Stimulated activated CD4-positive, alpha-beta T cell treated with anti-CD3 and anti-CD28 coated beads, Interleukin-15, amount 100 ng/mL, for 1 hour (primary cell): Measurements from ENCODE around the gene ADORA2A.

Experiments
- DNase-seq, 2 donors: peaks; one replicate each; pipeline ENCODE4 v3.0.0-alpha.2; 2020; ENCODE audit warnings: low read depth in 1 of 2, low spot score in 1 of 2

Gene ADORA2A

GRCh38 chr22:24403346-24403745 is 24.1 kb upstream of the ADORA2A start:
- DNase-seq: no peak

GRCh38 chr22:24404561-24405275 is 22.7 kb upstream of the ADORA2A start:
- DNase-seq: no peak

- no peak for DNase-seq
Measured at GRCh38 chr22:24405631-24406321, 21.6 kb upstream of the ADORA2A start.

- DNase-seq: no peak
Measured at GRCh38 chr22:24406322-24407277, 20.8 kb upstream of the ADORA2A start.

GRCh38 chr22:24407278-24407665 is 20.1 kb upstream of the ADORA2A start:
- DNase-seq: no peak

GRCh38 chr22:24407884-24408283 is 19.5 kb upstream of the ADORA2A start:
- no peak for DNase-seq

- DNase-seq: no peak
Measured at GRCh38 chr22:24408630-24409029, 18.8 kb upstream of the ADORA2A start.

- no peak for DNase-seq
Measured at GRCh38 chr22:24409707-24410106, 17.7 kb upstream of the ADORA2A start.

GRCh38 chr22:24410110-24410856 is 17.1 kb upstream of the ADORA2A start:
- no peak for DNase-seq

GRCh38 chr22:24411256-24412004 is 16.0 kb upstream of the ADORA2A start:
- DNase-seq: no peak

- no peak for DNase-seq
Measured at GRCh38 chr22:24412274-24412673, 15.1 kb upstream of the ADORA2A start.

- no peak for DNase-seq
Measured at GRCh38 chr22:24413271-24413670, 14.1 kb upstream of the ADORA2A start.

- DNase-seq: no peak
Measured at GRCh38 chr22:24413736-24414385, 13.5 kb upstream of the ADORA2A start.

- DNase-seq: no peak
Measured at GRCh38 chr22:24414523-24414922, 12.9 kb upstream of the ADORA2A start.

- no peak for DNase-seq
Measured at GRCh38 chr22:24414984-24415945, 12.1 kb upstream of the ADORA2A start.

- DNase-seq: no peak
Measured at GRCh38 chr22:24416095-24416494, 11.3 kb upstream of the ADORA2A start.

- no peak for DNase-seq
Measured at GRCh38 chr22:24416611-24417010, 10.8 kb upstream of the ADORA2A start.

GRCh38 chr22:24417200-24417599 is 10.2 kb upstream of the ADORA2A start:
- no peak for DNase-seq
